Neural cell (in vitro differentiated cells): ENCODE data around the gene FCRL5. TPM values are rescaled to one million over a fixed set of nuclear protein-coding genes. Genes with fewer than 3 reads are reported as not detected.

Source experiments
- H2AFZ ChIP-seq: fragments of 200-600, 300-800 bp; sonication (generic), shearing (Covaris generic); 2 replicates; pipeline ENCODE4 v1.6.0; 2014; ENCODE audit warnings: low read depth, mild to moderate bottlenecking, antibody characterized with exemption, low read length, moderate library complexity
- H3F3A ChIP-seq: fragments of 200-600 bp; shearing (Covaris generic); 2 replicates; pipeline ENCODE4 v1.6.1; 2016; ENCODE audit warnings: mild to moderate bottlenecking, moderate library complexity, mixed read lengths, antibody characterized with exemption, low read length; ENCODE audit not compliant: insufficient read depth, poor library complexity, severe bottlenecking
- H3K27ac ChIP-seq: fragments of 200-600, 300-800 bp; sonication (generic), shearing (Covaris generic); 2 replicates; pipeline ENCODE4 v1.5.1; 2014; ENCODE audit warnings: mild to moderate bottlenecking, low read length, moderate library complexity
- H3K27me3 ChIP-seq: fragments of 300-800, 200-600 bp; sonication (generic), shearing (Covaris generic); 2 replicates; pipeline ENCODE4 v1.6.0; 2014; ENCODE audit warnings: mild to moderate bottlenecking, low read depth, low read length, moderate library complexity; ENCODE audit not compliant: insufficient read depth
- H3K36me3 ChIP-seq: fragments of 300-800, 200-600 bp; sonication (generic), shearing (Covaris generic); 2 replicates; pipeline ENCODE4 v1.5.1; 2014; ENCODE audit warnings: mild to moderate bottlenecking, antibody characterized with exemption, low read length, moderate library complexity; ENCODE audit not compliant: insufficient read depth
- H3K4me2 ChIP-seq: fragments of 300-800, 200-600 bp; sonication (generic), shearing (Covaris generic); 2 replicates; pipeline ENCODE4 v1.6.0; 2014; ENCODE audit warnings: mild to moderate bottlenecking, low read length
- H3K4me3 ChIP-seq: fragments of 300-800, 200-600 bp; sonication (generic), shearing (Covaris generic); 2 replicates; pipeline ENCODE4 v1.5.1; 2014; ENCODE audit warnings: mild to moderate bottlenecking, low read length, moderate library complexity
- H3K79me2 ChIP-seq: fragments of 200-600 bp; shearing (Covaris generic); replicated peaks from 2 replicates; pipeline ENCODE4 v1.6.0; 2014; ENCODE audit warnings: mild to moderate bottlenecking, low read length, moderate library complexity; ENCODE audit not compliant: insufficient read depth
- H3K9ac ChIP-seq: fragments of 300-800, 200-600 bp; sonication (generic), shearing (Covaris generic); 2 replicates; pipeline ENCODE4 v1.6.1; 2016; ENCODE audit warnings: mild to moderate bottlenecking, low read length, mixed read lengths
- H3K9me2 ChIP-seq: fragments of 200-600 bp; shearing (Covaris generic); 2 replicates; pipeline ENCODE4 v1.6.1; 2016; ENCODE audit warnings: mild to moderate bottlenecking, low read length, mixed read lengths; ENCODE audit not compliant: insufficient read depth
- H3K9me3 ChIP-seq: fragments of 200-600, 300-800 bp; sonication (generic), shearing (Covaris generic); 2 replicates; pipeline ENCODE4 v1.6.1; 2016; ENCODE audit warnings: mild to moderate bottlenecking, mixed run types, low read length, moderate library complexity, mixed read lengths
- H4K20me1 ChIP-seq: fragments of 200-600 bp; shearing (Covaris generic); 2 replicates; pipeline ENCODE4 v1.6.1; 2016; ENCODE audit warnings: mild to moderate bottlenecking, mixed run types; ENCODE audit not compliant: insufficient read depth
- EP300 ChIP-seq: fragments of 450-650 bp; conservative IDR thresholded peaks from 2 replicates; pipeline ENCODE4 v1.6.1; 2014; ENCODE audit warnings: antibody characterized with exemption, mild to moderate bottlenecking, moderate library complexity; ENCODE audit not compliant: poor library complexity, severe bottlenecking
- EZH2 ChIP-seq: fragments of 200-600, 300-800 bp; shearing (Covaris generic), sonication (generic); IDR thresholded peaks from 2 replicates; pipeline ENCODE4 v1.6.1; 2014; ENCODE audit warnings: antibody characterized with exemption, low read length, borderline replicate concordance, mild to moderate bottlenecking; ENCODE audit not compliant: insufficient read depth, poor library complexity, severe bottlenecking
- MXI1 ChIP-seq: fragments of 450-650 bp; conservative IDR thresholded peaks from 2 replicates; pipeline ENCODE4 v1.6.1; 2014; ENCODE audit warnings: antibody characterized with exemption, mild to moderate bottlenecking; ENCODE audit not compliant: poor library complexity, severe bottlenecking
- POLR2AphosphoS5 ChIP-seq: IDR thresholded peaks from 2 replicates; pipeline ENCODE4 v1.6.1; 2012
- RAD21 ChIP-seq: fragments of 450-650 bp; conservative IDR thresholded peaks from 2 replicates; pipeline ENCODE4 v1.6.1; 2014; ENCODE audit warnings: antibody characterized with exemption, mild to moderate bottlenecking, moderate library complexity
- SMC3 ChIP-seq: fragments of 450-650 bp; conservative IDR thresholded peaks from 2 replicates; pipeline ENCODE4 v1.6.1; 2014; ENCODE audit warnings: antibody characterized with exemption, mild to moderate bottlenecking, moderate library complexity; ENCODE audit not compliant: poor library complexity
- TAF1 ChIP-seq: IDR thresholded peaks from 2 replicates; pipeline ENCODE4 v1.6.1; 2012; ENCODE audit warnings: low read depth
- polyA plus RNA-seq: library from polyadenylated mRNA; depleted of rRNA; stranded (reverse); fragments of >200 nt; gene quantifications from 2 replicates; pipeline ENCODE4 v1.2.3, GENCODE V29; 2014
- TF ChIP-seq, protein P1 (sequence below): IDR thresholded peaks from 2 replicates; pipeline ENCODE4 v1.6.1; 2012; ENCODE audit warnings: borderline replicate concordance
- TF ChIP-seq, protein P2 (sequence below): fragments of 450-650 bp; IDR thresholded peaks from 2 replicates; pipeline ENCODE4 v1.5.1; 2014; ENCODE audit warnings: antibody characterized with exemption, mild to moderate bottlenecking, moderate library complexity; ENCODE audit not compliant: poor library complexity, severe bottlenecking

The FCRL5 gene
- polyA plus RNA-seq, 1 donor from 2014 or later: not detected

DNA sequence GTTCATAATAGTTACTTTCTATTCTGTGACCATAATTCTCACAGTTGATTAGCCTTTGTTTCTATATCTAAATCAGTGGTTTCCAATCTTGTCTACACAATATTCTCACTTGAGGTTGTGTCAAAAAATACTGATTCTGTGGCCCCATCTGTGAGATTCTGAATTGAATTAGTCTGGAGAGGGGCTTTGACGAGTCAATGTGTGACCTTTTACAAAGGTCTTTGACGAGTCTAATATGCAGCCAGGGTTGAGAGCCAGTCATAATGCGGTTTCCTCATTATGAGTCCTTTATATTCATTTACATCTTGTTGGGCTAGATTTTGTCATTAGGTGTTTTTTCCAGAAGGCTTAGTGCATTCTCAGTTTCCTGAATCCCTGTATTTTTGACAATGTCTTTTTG, 19.7 kb downstream of the FCRL5 start:
- H2AFZ ChIP-seq: no peak overlapping the region
- no peak overlapping the region for H3K4me2 ChIP-seq
- H3K9ac ChIP-seq: no peak overlapping the region
- no peaks in the 10 kb centered on the region for H3F3A ChIP-seq
- H3K79me2 ChIP-seq: no peaks in the 10 kb centered on the region
- H3K27ac ChIP-seq: no peak overlapping the region
- H3K36me3 ChIP-seq: no peaks in the 10 kb centered on the region
- H3K9me3 ChIP-seq: no peaks in the 10 kb centered on the region
- no peaks in the 10 kb centered on the region for H4K20me1 ChIP-seq
- TF ChIP-seq SMC3 (no peak), EP300 (no peak), EZH2 (no peak), RAD21 (no peak), TAF1 (no peak), MXI1 (no peak), POLR2AphosphoS5 (no peak)
- TF ChIP-seq, protein P1, sequence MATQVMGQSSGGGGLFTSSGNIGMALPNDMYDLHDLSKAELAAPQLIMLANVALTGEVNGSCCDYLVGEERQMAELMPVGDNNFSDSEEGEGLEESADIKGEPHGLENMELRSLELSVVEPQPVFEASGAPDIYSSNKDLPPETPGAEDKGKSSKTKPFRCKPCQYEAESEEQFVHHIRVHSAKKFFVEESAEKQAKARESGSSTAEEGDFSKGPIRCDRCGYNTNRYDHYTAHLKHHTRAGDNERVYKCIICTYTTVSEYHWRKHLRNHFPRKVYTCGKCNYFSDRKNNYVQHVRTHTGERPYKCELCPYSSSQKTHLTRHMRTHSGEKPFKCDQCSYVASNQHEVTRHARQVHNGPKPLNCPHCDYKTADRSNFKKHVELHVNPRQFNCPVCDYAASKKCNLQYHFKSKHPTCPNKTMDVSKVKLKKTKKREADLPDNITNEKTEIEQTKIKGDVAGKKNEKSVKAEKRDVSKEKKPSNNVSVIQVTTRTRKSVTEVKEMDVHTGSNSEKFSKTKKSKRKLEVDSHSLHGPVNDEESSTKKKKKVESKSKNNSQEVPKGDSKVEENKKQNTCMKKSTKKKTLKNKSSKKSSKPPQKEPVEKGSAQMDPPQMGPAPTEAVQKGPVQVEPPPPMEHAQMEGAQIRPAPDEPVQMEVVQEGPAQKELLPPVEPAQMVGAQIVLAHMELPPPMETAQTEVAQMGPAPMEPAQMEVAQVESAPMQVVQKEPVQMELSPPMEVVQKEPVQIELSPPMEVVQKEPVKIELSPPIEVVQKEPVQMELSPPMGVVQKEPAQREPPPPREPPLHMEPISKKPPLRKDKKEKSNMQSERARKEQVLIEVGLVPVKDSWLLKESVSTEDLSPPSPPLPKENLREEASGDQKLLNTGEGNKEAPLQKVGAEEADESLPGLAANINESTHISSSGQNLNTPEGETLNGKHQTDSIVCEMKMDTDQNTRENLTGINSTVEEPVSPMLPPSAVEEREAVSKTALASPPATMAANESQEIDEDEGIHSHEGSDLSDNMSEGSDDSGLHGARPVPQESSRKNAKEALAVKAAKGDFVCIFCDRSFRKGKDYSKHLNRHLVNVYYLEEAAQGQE: no peak
- TF ChIP-seq, protein P2, sequence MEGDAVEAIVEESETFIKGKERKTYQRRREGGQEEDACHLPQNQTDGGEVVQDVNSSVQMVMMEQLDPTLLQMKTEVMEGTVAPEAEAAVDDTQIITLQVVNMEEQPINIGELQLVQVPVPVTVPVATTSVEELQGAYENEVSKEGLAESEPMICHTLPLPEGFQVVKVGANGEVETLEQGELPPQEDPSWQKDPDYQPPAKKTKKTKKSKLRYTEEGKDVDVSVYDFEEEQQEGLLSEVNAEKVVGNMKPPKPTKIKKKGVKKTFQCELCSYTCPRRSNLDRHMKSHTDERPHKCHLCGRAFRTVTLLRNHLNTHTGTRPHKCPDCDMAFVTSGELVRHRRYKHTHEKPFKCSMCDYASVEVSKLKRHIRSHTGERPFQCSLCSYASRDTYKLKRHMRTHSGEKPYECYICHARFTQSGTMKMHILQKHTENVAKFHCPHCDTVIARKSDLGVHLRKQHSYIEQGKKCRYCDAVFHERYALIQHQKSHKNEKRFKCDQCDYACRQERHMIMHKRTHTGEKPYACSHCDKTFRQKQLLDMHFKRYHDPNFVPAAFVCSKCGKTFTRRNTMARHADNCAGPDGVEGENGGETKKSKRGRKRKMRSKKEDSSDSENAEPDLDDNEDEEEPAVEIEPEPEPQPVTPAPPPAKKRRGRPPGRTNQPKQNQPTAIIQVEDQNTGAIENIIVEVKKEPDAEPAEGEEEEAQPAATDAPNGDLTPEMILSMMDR: no peak
- no peaks in the 10 kb centered on the region for H3K9me2 ChIP-seq
- no peak overlapping the region for H3K4me3 ChIP-seq
- H3K27me3 ChIP-seq: no peaks in the 10 kb centered on the region

DNA sequence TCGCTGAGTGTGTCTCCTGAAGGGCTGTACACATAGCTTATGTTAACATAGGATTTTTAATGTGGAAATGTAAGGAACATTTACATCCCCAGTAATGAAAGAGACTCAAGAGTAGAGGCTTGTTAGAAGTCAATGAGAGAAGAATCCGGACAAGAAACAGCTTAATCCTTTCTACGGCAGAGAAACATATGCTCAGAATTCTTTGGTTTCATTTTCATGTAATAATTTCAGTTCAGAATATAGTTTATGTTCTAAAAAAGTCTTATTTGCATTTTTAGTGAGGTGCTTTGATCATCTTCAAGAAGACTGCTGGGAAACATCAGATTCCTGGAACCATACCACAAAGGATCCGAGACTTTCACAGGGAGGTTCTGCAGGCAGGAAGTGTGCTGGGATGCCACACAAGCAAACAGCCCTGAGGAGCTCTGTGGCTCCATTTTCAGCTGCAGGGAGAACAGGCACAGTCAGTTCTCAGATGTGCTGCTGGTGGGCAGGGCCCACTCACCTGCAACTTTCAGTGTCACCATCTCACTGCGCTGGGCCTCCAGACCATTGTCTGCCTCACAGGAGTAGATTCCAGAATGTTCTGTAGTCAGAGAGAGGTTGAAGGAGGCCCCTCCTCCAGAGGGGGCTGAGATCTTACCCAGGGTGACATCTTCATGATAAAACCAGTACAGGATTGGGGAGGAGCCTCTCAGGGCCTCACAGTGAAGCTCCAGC, 28.4 kb downstream of the FCRL5 start:
- Histone ChIP-seq H3K9me2 (no peaks in the 10 kb centered on the region), H3K79me2 (no peaks in the 10 kb centered on the region), H2AFZ (no peak overlapping the region), H3K27me3 (no peaks in the 10 kb centered on the region), H4K20me1 (no peaks in the 10 kb centered on the region), H3K27ac (no peak overlapping the region), H3K36me3 (no peaks in the 10 kb centered on the region), H3K9me3 (no peaks in the 10 kb centered on the region), H3K9ac (no peak overlapping the region), H3K4me2 (no peak overlapping the region), H3K4me3 (no peak overlapping the region), H3F3A (no peaks in the 10 kb centered on the region)
- no peak for TF ChIP-seq TAF1
- no peak for TF ChIP-seq EZH2
- TF ChIP-seq SMC3: no peak
- no peak for TF ChIP-seq EP300
- TF ChIP-seq, protein P1: no peak
- no peak for TF ChIP-seq POLR2AphosphoS5
- TF ChIP-seq RAD21: no peak
- TF ChIP-seq, protein P2: no peak
- no peak for TF ChIP-seq MXI1
